Activated T-cell treated with anti-CD3 and anti-CD28 coated beads for 4 hours (primary cell): Measurements from ENCODE around the gene PRAC1.

ENCODE experiments used
- DNase-seq: peaks from one replicate; pipeline ENCODE4 v3.0.0-alpha.2; 2020

Gene PRAC1

DNA sequence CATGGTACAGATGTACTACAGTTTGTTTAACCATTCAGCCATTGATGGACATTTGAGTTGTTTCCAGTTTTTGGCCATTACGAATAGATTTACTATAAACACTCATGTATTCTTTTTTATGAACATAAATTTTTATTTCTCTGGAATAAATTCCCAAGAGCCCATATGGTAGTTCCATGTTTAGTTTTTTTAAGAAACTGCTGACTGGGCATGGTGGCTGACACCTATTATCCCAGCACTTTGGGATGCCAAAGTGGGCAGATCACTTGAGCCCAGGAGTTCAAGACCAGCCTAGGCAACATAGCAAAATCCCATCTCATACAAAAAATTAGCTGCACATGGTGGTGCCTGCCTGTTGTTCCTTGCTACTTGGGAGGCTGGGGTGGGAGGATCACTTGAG, 30.3 kb downstream of the PRAC1 start:
- no peak for DNase-seq

GRCh38 chr17:48690655-48691054, 31.7 kb downstream of the PRAC1 start:
- no peak for DNase-seq

- DNase-seq = no peak
Measured at GRCh38 chr17:48681609-48682008, 40.7 kb downstream of the PRAC1 start.

GRCh38 chr17:48679385-48680096, 42.8 kb downstream of the PRAC1 start:
- no peak for DNase-seq

DNA sequence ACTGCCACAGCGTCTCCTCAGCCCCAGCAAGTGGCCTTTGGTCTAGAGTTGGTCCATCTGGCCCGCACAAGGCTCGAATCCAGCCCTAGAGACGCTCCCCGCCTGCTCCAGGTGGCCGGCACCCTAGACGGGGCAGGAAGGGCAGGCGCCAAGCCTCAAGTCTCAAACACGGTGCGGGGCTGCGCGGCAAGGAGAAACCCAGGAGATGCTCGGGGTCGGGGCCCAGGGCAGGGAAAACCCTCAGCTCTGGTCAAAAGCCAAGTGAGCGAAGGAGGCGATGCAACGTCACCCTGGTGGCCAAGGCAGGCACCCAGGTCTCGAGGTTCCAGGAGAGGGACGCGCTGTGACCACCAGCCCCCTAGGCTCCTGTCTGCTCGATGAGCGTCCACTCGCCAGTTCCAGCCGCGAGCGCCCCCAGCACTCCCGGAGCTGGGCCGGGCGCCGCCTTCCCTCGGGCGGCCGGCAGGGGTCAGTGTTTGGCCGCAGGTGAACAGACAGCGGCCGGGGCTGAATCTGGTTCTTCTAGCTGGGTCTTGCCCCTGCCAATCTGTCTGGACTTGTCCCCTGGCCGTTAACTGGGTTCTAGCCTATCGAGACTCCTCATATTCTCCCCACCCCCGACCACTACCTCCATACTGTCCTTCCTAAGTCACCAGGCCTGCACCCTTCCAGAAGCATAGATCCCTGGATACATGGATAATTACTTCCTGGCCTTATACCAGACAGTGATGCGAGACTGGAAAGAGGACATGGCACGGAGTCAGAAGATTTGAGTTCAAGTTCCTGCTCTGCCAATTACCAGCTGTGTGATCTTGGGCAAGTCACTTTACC, 44.0 kb downstream of the PRAC1 start:
- DNase-seq = peak; percentile 60

GRCh38 chr17:48676963-48677558, 45.3 kb downstream of the PRAC1 start:
- no peak for DNase-seq

GRCh38 chr17:48672340-48672739, 50.0 kb downstream of the PRAC1 start:
- no peak for DNase-seq
